ENCODE measurements around the gene ITCH. TPM values are rescaled to one million over a fixed set of nuclear protein-coding genes. Genes with fewer than 3 reads are reported as not detected.
"Not testable (repeated sequence)": the region's sequence is repeated elsewhere in the genome, so short reads cannot be mapped to it uniquely, and the experiment has no call there.

The ITCH gene
- total RNA-seq, 2 experiments from 2014 or later = 44.2 to 47.0 TPM

DNA sequence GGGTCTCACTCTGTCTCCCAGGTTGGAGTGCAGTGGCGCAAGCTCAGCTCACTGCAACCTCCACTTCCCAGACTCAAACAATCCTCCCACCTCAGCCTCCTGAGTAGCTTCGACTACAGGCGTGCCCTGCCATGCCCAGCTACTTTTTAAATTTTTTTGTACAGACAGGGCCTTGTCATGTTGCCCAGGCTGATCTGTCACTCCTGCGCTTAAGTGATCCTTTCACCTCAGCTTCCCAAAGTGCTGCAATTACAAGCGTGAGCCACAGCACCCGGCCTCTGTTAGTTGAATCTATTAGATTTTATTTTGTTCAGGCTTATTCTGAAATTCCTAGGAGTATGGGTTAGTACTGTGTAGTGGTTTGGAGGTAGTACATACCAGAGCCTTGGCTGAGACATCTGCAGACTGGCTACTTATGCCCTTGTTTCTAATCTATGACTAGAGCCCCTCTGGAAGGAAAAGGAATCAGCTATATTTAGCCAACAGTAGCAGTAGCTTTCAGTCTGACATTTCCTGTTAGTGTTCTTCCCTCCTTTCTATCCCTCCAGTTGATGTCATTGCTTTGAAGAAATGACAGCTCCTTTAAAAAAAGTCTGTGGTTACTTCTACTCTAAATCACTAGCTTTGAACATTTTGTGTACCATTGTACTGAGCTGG is 74.4 kb downstream of the ITCH start:
- TF ChIP-seq, protein P1, sequence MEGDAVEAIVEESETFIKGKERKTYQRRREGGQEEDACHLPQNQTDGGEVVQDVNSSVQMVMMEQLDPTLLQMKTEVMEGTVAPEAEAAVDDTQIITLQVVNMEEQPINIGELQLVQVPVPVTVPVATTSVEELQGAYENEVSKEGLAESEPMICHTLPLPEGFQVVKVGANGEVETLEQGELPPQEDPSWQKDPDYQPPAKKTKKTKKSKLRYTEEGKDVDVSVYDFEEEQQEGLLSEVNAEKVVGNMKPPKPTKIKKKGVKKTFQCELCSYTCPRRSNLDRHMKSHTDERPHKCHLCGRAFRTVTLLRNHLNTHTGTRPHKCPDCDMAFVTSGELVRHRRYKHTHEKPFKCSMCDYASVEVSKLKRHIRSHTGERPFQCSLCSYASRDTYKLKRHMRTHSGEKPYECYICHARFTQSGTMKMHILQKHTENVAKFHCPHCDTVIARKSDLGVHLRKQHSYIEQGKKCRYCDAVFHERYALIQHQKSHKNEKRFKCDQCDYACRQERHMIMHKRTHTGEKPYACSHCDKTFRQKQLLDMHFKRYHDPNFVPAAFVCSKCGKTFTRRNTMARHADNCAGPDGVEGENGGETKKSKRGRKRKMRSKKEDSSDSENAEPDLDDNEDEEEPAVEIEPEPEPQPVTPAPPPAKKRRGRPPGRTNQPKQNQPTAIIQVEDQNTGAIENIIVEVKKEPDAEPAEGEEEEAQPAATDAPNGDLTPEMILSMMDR (IDR thresholded peaks at IDR 0.05) = no peak
- H3K9me3 Mint-ChIP-seq = no peaks in the 10 kb centered on the region
- Histone ChIP-seq H3K9me3 (ENCODE audit: control insufficient read depth in 1 of 2, insufficient read depth in 1 of 2, low read length in 2 of 2) (no peaks in the 10 kb centered on the region), H3K27me3 (ENCODE audit: control insufficient read depth in 1 of 2, insufficient read depth in 2 of 2, low read length in 2 of 2) (no peaks in the 10 kb centered on the region), H3K27ac (ENCODE audit: low read depth in 1 of 2, low read length in 2 of 2) (no peak overlapping the region), H3K4me3 (ENCODE audit: low read length) (no peak overlapping the region), H3K4me1 (ENCODE audit: insufficient read depth, low read length) (no peaks in the 10 kb centered on the region), H3K36me3 (ENCODE audit: insufficient read depth, low read length) (peaks cover 52% of the 10 kb centered on the region)
- no peak for DNase-seq
- peak overlapping the region; percentile 9 for H3K27ac Mint-ChIP-seq
- CTCF ChIA-PET = interaction anchor here (1.7 kb wide), 1 partner anchor 125 kb away, joined by 6 read pairs; no protein-coding TSS in a partner anchor
- H3K4me1 Mint-ChIP-seq (ENCODE audit: low read depth) = peaks cover 16% of the 10 kb centered on the region
- POLR2A ChIA-PET = no interaction called here
- no peaks in the 10 kb centered on the region for H3K27me3 Mint-ChIP-seq
- peaks cover 65% of the 10 kb centered on the region for H3K36me3 Mint-ChIP-seq (ENCODE audit: low read depth)
- H3K4me3 Mint-ChIP-seq = no peak overlapping the region
- intact Hi-C loops (cut with DNase I, micrococcal nuclease) = no loop called here
- ATAC-seq (ENCODE audit: poor library complexity) = no peak

DNA sequence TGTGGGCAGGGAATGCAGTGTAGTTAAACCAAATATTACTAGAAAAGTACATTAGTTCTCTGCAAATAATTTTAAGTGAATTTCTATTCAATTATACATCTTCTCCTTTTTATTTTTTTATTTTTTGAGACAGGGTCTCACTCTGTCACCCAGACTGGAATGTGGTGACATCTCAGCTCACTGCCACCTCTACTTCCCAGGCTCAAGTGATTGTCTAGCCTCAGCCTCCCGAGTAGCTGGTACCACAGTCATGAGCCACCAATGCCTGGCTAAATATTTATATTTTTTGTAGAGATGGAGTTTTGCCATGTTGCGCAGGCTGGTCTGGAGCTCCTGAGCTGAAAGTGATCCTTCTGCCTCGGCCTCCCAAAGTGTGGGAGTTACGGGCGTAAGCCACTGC is 76.1 kb downstream of the ITCH start:
- H3K27me3 Mint-ChIP-seq = no peaks in the 10 kb centered on the region
- peaks cover 15% of the 10 kb centered on the region for H3K4me1 Mint-ChIP-seq (ENCODE audit: low read depth)
- Histone ChIP-seq H3K27me3 (ENCODE audit: control insufficient read depth in 1 of 2, insufficient read depth in 2 of 2, low read length in 2 of 2) (no peaks in the 10 kb centered on the region), H3K36me3 (ENCODE audit: insufficient read depth, low read length) (peaks cover 62% of the 10 kb centered on the region), H3K9me3 (ENCODE audit: control insufficient read depth in 1 of 2, insufficient read depth in 1 of 2, low read length in 2 of 2) (no peaks in the 10 kb centered on the region), H3K4me3 (ENCODE audit: low read length) (no peak overlapping the region), H3K4me1 (ENCODE audit: insufficient read depth, low read length) (no peaks in the 10 kb centered on the region), H3K27ac (ENCODE audit: low read depth in 1 of 2, low read length in 2 of 2) (no peak overlapping the region)
- intact Hi-C loops (cut with DNase I, micrococcal nuclease) = no loop called here
- H3K27ac Mint-ChIP-seq = no peak overlapping the region
- H3K9me3 Mint-ChIP-seq = no peaks in the 10 kb centered on the region
- DNase-seq (no peak), ATAC-seq (ENCODE audit: poor library complexity) (no peak)
- ChIA-PET CTCF (no interaction called here), POLR2A (no interaction called here)
- H3K36me3 Mint-ChIP-seq (ENCODE audit: low read depth) = peaks cover 73% of the 10 kb centered on the region
- TF ChIP-seq, protein P1 (IDR thresholded peaks at IDR 0.05) = no peak
- H3K4me3 Mint-ChIP-seq = no peak overlapping the region

DNA sequence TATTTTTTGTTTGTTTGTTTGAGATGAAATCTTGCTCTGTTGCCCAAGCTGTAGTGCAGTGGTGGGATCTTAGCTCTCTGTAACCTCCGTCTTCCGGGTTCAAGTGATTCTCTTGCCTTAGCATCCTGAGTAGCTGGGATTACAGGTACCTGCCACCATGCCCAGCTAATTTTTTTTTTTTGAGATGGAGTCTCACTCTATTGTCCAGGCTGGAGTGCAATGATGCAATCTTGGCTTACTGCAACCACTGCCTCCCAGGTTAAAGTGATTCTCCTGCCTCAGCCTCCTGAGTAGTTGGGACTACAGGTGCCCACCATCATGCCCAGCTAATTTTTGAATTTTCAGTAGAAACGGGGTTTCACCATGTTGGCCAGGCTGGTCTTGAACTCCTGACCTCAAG is 78.3 kb downstream of the ITCH start:
- H3K36me3 ChIP-seq (ENCODE audit: insufficient read depth, low read length) = peaks cover 85% of the 10 kb centered on the region
- POLR2A ChIA-PET; H3K27ac Mint-ChIP-seq; H3K27me3 Mint-ChIP-seq; H3K27ac ChIP-seq (ENCODE audit: low read depth in 1 of 2, low read length in 2 of 2); H3K4me1 ChIP-seq (ENCODE audit: insufficient read depth, low read length); H3K4me1 Mint-ChIP-seq (ENCODE audit: low read depth); H3K27me3 ChIP-seq (ENCODE audit: control insufficient read depth in 1 of 2, insufficient read depth in 2 of 2, low read length in 2 of 2); H3K4me3 Mint-ChIP-seq; intact Hi-C loops (cut with DNase I, micrococcal nuclease); H3K9me3 ChIP-seq (ENCODE audit: control insufficient read depth in 1 of 2, insufficient read depth in 1 of 2, low read length in 2 of 2); H3K4me3 ChIP-seq (ENCODE audit: low read length); DNase-seq; ATAC-seq (ENCODE audit: poor library complexity); CTCF ChIA-PET; H3K9me3 Mint-ChIP-seq: not testable (repeated sequence)
- H3K36me3 Mint-ChIP-seq (ENCODE audit: low read depth) = peaks cover 82% of the 10 kb centered on the region

DNA sequence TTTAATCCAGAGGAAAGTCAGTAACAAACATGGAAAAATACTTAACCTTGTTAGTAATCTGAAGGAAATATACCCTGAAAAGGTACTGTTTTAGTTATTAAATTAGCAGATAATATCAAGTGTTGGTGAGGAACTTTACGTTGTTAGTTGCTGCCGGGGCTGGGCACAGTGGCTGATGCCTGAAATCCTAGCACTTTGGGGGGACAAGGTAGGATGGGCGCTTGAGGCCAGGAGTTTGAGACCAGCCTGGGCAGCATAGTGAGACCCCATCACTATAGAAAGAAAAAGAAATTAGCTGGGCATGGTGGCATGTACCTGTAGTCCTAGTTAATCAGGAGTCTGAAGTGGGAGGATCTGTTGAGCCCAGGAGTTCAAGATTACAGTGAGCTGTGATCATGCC is 80.5 kb downstream of the ITCH start:
- Histone ChIP-seq H3K27me3 (ENCODE audit: control insufficient read depth in 1 of 2, insufficient read depth in 2 of 2, low read length in 2 of 2) (no peaks in the 10 kb centered on the region), H3K4me1 (ENCODE audit: insufficient read depth, low read length) (no peaks in the 10 kb centered on the region), H3K9me3 (ENCODE audit: control insufficient read depth in 1 of 2, insufficient read depth in 1 of 2, low read length in 2 of 2) (no peaks in the 10 kb centered on the region), H3K27ac (ENCODE audit: low read depth in 1 of 2, low read length in 2 of 2) (no peak overlapping the region), H3K4me3 (ENCODE audit: low read length) (no peak overlapping the region), H3K36me3 (ENCODE audit: insufficient read depth, low read length) (peaks cover 85% of the 10 kb centered on the region)
- H3K9me3 Mint-ChIP-seq = no peaks in the 10 kb centered on the region
- no peak overlapping the region for H3K4me3 Mint-ChIP-seq
- H3K4me1 Mint-ChIP-seq (ENCODE audit: low read depth) = no peaks in the 10 kb centered on the region
- intact Hi-C loops (cut with DNase I, micrococcal nuclease) = no loop called here
- POLR2A ChIA-PET = no interaction called here
- no peaks in the 10 kb centered on the region for H3K27me3 Mint-ChIP-seq
- H3K27ac Mint-ChIP-seq = no peak overlapping the region
- peaks cover 89% of the 10 kb centered on the region for H3K36me3 Mint-ChIP-seq (ENCODE audit: low read depth)
- ATAC-seq (ENCODE audit: poor library complexity) = no peak
- CTCF ChIA-PET = no interaction called here
- TF ChIP-seq, protein P1 (IDR thresholded peaks at IDR 0.05) = no peak
- no peak for DNase-seq
